CD4-positive, alpha-beta memory T cell (primary cell): ENCODE data around the gene ASB12. TPM values are rescaled to one million over a fixed set of nuclear protein-coding genes. Genes with fewer than 3 reads are reported as not detected.
A peak's percentile ranks its signal among the peaks of the same experiment; 100 is the strongest.

Experiments
- CTCF ChIA-PET: fragments of 350-600 bp; sonication (Branson Sonifier 250); formaldehyde crosslinking; loops from one replicate; lab custom pipeline; 2021; ENCODE audit warnings: inconsistent platforms; ENCODE audit not compliant: partially characterized antibody; lab: Charles Lee
- POLR2A ChIA-PET: fragments of 350-600 bp; sonication (Branson Sonifier 250); formaldehyde crosslinking; loops from one replicate; lab custom pipeline; 2021; ENCODE audit not compliant: partially characterized antibody; lab: Charles Lee
- DNase-seq, 5 donors: peaks; one replicate each; pipeline versions ENCODE4 v3.0.0 to v3.0.0-alpha.2; 2020 to 2022; ENCODE audit warnings: mixed read lengths in 1 of 5
- H3K27ac ChIP-seq: one replicate; pipeline ENCODE4 v1.7.0; 2013; ENCODE audit warnings: low read depth, low read length
- H3K27me3 ChIP-seq: 2 replicates; pipeline ENCODE4 v1.7.0; 2013; ENCODE audit warnings: mild to moderate bottlenecking, low read length, moderate library complexity; ENCODE audit not compliant: insufficient read depth
- H3K36me3 ChIP-seq: 2 replicates; pipeline ENCODE4 v1.7.0; 2013; ENCODE audit warnings: mild to moderate bottlenecking, low read length, moderate library complexity; ENCODE audit not compliant: insufficient read depth
- H3K4me1 ChIP-seq: 2 replicates; pipeline ENCODE4 v1.7.0; 2013; ENCODE audit warnings: mild to moderate bottlenecking, low read length, moderate library complexity; ENCODE audit not compliant: insufficient read depth
- H3K4me3 ChIP-seq, 2 donors: one replicate each; pipeline ENCODE4 v1.7.0; 2013; ENCODE audit warnings: low read length in 2 of 2, mild to moderate bottlenecking in 1 of 2
- H3K9me3 ChIP-seq, 2 donors: one replicate each; pipeline ENCODE4 v1.7.0; 2013; ENCODE audit warnings: low read length in 2 of 2, control low read depth in 1 of 2; ENCODE audit not compliant: control insufficient read depth in 1 of 2
- H3K27ac Mint-ChIP-seq, 7 donors: one replicate each; pipeline ENCODE4 v1.8.0; 2020 to 2021; ENCODE audit warnings: mixed read lengths in 7 of 7, mild to moderate bottlenecking in 6 of 7, inconsistent platforms in 3 of 7, moderate library complexity in 3 of 7
- H3K27me3 Mint-ChIP-seq, 2 donors: one replicate each; pipeline ENCODE4 v1.8.0; 2020 to 2021; ENCODE audit warnings: mixed read lengths in 2 of 2
- H3K36me3 Mint-ChIP-seq, 2 donors: one replicate each; pipeline ENCODE4 v1.8.0; 2020 to 2021; ENCODE audit warnings: mixed read lengths in 2 of 2, inconsistent platforms in 1 of 2, mild to moderate bottlenecking in 1 of 2
- H3K4me1 Mint-ChIP-seq, 4 donors: one replicate each; pipeline ENCODE4 v1.8.0; 2020 to 2021; ENCODE audit warnings: mixed read lengths in 4 of 4, mild to moderate bottlenecking in 1 of 4
- H3K4me3 Mint-ChIP-seq, 8 donors: one replicate each; pipeline ENCODE4 v1.8.0; 2020 to 2021; ENCODE audit warnings: mixed read lengths in 8 of 8, mild to moderate bottlenecking in 7 of 8, moderate library complexity in 6 of 8, inconsistent platforms in 3 of 8
- H3K9me3 Mint-ChIP-seq, 8 donors: one replicate each; pipeline ENCODE4 v1.8.0; 2020 to 2021; ENCODE audit warnings: mixed read lengths in 8 of 8, mild to moderate bottlenecking in 5 of 8, inconsistent platforms in 3 of 8, moderate library complexity in 1 of 8
- intact Hi-C: fragments of 100-400 bp; cut with micrococcal nuclease; formaldehyde crosslinking; loops from one replicate; pipeline ENCODE4 v1.15.1; 2023
- polyA plus RNA-seq, 2 donors: library from polyadenylated mRNA; unstranded; fragments of 300-500 nt; fragmentation: Illumina TruSeq; gene quantifications; one replicate each; pipeline ENCODE4 v1.2.3, GENCODE V29; 2021
- total RNA-seq, 2 experiments: library from RNA; stranded (reverse); gene quantifications; one replicate each; pipeline ENCODE4 v1.2.3, GENCODE V29; 2021

Gene ASB12
- total and polyA plus RNA-seq, 4 experiments from 2014 or later = 0.45 TPM; not detected in 3

DNA sequence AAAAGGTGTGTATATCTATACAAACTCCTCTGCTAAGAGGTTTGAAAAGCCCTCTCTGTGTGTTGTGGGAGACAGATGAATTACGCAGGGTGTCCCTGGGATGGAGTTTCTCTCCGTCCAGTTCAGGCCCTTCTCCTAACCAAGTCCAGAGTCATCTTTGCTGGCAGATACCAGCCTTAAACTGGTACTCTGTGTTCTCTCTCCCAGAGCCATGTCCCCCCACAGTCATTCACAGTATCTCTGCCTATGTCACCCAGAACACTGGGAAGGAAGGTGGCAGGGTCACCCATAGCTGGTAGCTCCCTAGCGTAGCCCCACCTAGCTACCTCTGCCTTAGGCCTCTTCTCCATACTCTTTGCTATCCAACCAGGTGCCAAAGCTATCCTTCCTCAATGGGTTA, 33.8 kb downstream of the ASB12 start:
- no peak for DNase-seq
- Histone ChIP-seq H3K27me3 (no peaks in the 10 kb centered on the region), H3K4me1 (no peaks in the 10 kb centered on the region), H3K27ac (no peak overlapping the region), H3K4me3 (no peak overlapping the region), H3K36me3 (no peaks in the 10 kb centered on the region), H3K9me3 (no peaks in the 10 kb centered on the region)
- H3K4me3 Mint-ChIP-seq = no peak overlapping the region
- H3K27me3 Mint-ChIP-seq = no peaks in the 10 kb centered on the region
- CTCF ChIA-PET = no interaction called here
- no peaks in the 10 kb centered on the region for H3K9me3 Mint-ChIP-seq
- H3K4me1 Mint-ChIP-seq = peaks cover 0 to 9% (median 3%) of the 10 kb centered on the region in 4 donors
- POLR2A ChIA-PET = no interaction called here
- intact Hi-C loops = no loop called here
- H3K36me3 Mint-ChIP-seq = peaks cover 7 to 9% of the 10 kb centered on the region in 2 donors
- H3K27ac Mint-ChIP-seq = peak overlapping the region in 1 of 7 donors; percentile 24

DNA sequence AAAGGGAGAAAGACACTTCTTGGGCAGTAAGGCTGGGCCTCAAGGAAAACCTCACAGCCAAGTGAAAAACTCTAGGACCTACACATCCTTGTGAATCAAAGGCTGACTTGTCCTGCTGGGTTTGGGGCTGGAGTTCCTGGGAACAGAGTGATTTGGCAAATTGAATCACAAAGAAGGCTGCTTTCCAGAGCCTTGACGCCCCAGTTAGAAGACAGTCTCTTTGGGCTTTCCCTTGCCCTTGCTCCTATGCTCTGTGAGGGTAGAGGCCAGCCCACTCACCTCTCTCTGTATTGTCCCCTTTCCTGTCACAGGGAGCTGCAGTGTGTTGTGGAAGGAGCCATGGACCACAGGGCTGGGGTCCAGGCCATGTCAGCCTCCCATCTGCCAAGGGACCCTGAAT, 34.5 kb downstream of the ASB12 start:
- DNase-seq = no peak
- POLR2A ChIA-PET = no interaction called here
- H3K9me3 ChIP-seq = no peaks in the 10 kb centered on the region
- peaks cover 0 to 9% (median 2%) of the 10 kb centered on the region in 4 donors for H3K4me1 Mint-ChIP-seq
- no peak overlapping the region for H3K4me3 ChIP-seq
- no peaks in the 10 kb centered on the region for H3K36me3 ChIP-seq
- no peaks in the 10 kb centered on the region for H3K9me3 Mint-ChIP-seq
- peaks cover 14 to 15% of the 10 kb centered on the region in 2 donors for H3K36me3 Mint-ChIP-seq
- CTCF ChIA-PET = no interaction called here
- no peaks in the 10 kb centered on the region for H3K4me1 ChIP-seq
- H3K4me3 Mint-ChIP-seq = no peak overlapping the region
- intact Hi-C loops = no loop called here
- H3K27me3 Mint-ChIP-seq = no peaks in the 10 kb centered on the region
- peak overlapping the region in 1 of 7 donors; percentile 23 for H3K27ac Mint-ChIP-seq
- H3K27ac ChIP-seq = no peak overlapping the region
- no peaks in the 10 kb centered on the region for H3K27me3 ChIP-seq

DNA sequence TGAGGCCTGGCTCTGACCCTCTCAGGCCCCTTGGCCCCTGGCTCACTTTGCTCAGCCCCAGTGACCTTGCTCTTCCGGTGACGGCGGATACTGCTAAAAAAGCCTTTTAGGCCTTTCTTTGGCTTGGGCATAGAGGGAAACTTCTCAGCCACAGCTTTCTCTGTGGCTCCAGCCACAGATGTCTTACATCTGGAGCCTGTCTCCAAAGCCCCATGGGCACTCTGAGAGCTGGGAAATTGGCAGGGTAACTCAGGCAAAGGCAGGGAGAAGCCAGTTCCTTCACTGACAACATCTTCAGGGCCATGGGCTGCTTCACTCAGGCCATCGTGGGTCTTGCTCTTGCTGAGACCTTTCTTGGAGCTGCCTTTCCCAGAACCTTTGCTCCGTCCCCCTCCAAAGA, 37.7 kb downstream of the ASB12 start:
- Histone ChIP-seq H3K4me3 (no peak overlapping the region), H3K9me3 (no peaks in the 10 kb centered on the region), H3K4me1 (no peaks in the 10 kb centered on the region), H3K27ac (no peak overlapping the region), H3K27me3 (no peaks in the 10 kb centered on the region), H3K36me3 (no peaks in the 10 kb centered on the region)
- Mint-ChIP-seq H3K4me3 (no peak overlapping the region), H3K27ac (no peak overlapping the region), H3K4me1 (no peaks in the 10 kb centered on the region), H3K9me3 (no peaks in the 10 kb centered on the region), H3K27me3 (no peaks in the 10 kb centered on the region), H3K36me3 (peaks cover 18 to 23% of the 10 kb centered on the region in 2 donors)
- ChIA-PET POLR2A (no interaction called here), CTCF (no interaction called here)
- no peak for DNase-seq
- intact Hi-C loops = no loop called here

DNA sequence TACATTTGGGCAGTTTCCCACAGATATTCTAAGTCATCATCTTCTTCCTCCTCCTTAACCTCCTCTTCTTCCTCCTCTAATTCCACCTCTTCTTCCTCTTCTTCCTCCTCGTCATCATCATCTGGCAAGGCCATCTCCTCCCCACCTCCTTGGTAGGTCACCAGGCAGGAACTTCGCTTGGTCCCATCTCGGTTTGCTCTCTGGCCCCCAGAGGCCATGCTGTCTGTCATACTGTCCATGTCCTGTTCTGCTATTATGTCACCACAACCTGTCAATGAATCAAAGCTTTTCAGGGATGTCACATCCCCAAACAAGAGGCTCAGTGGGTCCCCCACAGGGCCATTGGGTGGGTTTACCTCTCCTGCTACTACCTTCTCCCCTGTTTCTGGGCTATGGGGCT, 38.4 kb downstream of the ASB12 start:
- Histone ChIP-seq H3K36me3 (no peaks in the 10 kb centered on the region), H3K4me3 (no peak overlapping the region), H3K4me1 (no peaks in the 10 kb centered on the region), H3K9me3 (no peaks in the 10 kb centered on the region), H3K27ac (no peak overlapping the region), H3K27me3 (no peaks in the 10 kb centered on the region)
- H3K27me3 Mint-ChIP-seq = no peaks in the 10 kb centered on the region
- no peak overlapping the region for H3K27ac Mint-ChIP-seq
- ChIA-PET POLR2A (no interaction called here), CTCF (no interaction called here)
- H3K4me1 Mint-ChIP-seq = no peaks in the 10 kb centered on the region
- H3K9me3 Mint-ChIP-seq = no peaks in the 10 kb centered on the region
- intact Hi-C loops = no loop called here
- DNase-seq = no peak
- H3K36me3 Mint-ChIP-seq = peaks cover 18 to 23% of the 10 kb centered on the region in 2 donors
- H3K4me3 Mint-ChIP-seq = no peak overlapping the region

DNA sequence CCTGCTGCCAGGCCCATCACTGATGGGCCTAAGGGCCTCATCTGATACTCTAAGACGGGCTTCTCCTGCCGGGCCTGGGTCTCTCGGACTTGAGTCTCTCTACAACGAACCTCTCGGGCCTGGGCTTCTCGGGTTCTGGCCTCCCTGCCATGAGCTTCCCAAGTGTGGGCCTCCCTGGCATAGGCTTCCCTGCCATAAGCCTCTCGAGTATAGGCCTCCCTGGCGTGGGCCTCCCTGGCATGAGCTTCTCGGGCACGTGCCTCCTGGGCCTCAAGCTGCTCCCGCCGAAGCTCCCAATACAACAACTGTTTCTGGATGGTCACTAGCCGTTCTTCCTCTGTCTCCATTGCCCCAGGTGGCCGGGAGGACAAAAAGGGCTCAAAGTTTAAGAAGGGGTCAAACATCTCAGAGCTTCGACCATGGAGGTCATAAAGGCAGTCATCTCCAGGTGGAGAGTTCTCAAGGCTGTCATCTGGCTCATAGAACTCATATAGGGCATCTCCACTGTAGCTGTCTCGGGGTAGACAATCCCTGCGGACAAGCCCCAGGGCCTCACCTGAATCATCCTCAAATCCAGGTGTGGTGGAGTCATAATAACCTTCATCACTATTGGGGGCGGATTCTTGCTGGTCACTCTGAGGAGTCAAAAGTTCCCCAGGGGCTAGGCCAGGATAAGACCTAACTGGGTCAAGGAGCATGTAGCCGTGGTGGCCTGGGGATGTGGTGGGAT, 39.0 kb downstream of the ASB12 start:
- Histone ChIP-seq H3K4me3 (no peak overlapping the region), H3K27ac (no peak overlapping the region), H3K4me1 (no peaks in the 10 kb centered on the region), H3K36me3 (no peaks in the 10 kb centered on the region), H3K9me3 (no peaks in the 10 kb centered on the region), H3K27me3 (no peaks in the 10 kb centered on the region)
- no peak for DNase-seq
- Mint-ChIP-seq H3K4me1 (no peaks in the 10 kb centered on the region), H3K9me3 (no peaks in the 10 kb centered on the region), H3K27me3 (no peaks in the 10 kb centered on the region), H3K36me3 (peaks cover 18 to 23% of the 10 kb centered on the region in 2 donors), H3K27ac (no peak overlapping the region), H3K4me3 (no peak overlapping the region)
- ChIA-PET CTCF (no interaction called here), POLR2A (no interaction called here)
- intact Hi-C loops = no loop called here

GRCh38 chrX:64190136-64190740, 40.2 kb downstream of the ASB12 start:
- H3K27me3 ChIP-seq = no peaks in the 10 kb centered on the region
- H3K4me3 ChIP-seq = no peak overlapping the region
- Mint-ChIP-seq H3K27me3 (no peaks in the 10 kb centered on the region), H3K36me3 (peaks cover 18 to 23% of the 10 kb centered on the region in 2 donors), H3K4me1 (no peaks in the 10 kb centered on the region), H3K4me3 (no peak overlapping the region), H3K27ac (no peak overlapping the region), H3K9me3 (no peaks in the 10 kb centered on the region)
- DNase-seq = no peak
- no peaks in the 10 kb centered on the region for H3K9me3 ChIP-seq
- H3K27ac ChIP-seq = no peak overlapping the region
- no peaks in the 10 kb centered on the region for H3K36me3 ChIP-seq
- POLR2A ChIA-PET = no interaction called here
- no peaks in the 10 kb centered on the region for H3K4me1 ChIP-seq
- intact Hi-C loops = no loop called here
- CTCF ChIA-PET = no interaction called here

- Mint-ChIP-seq H3K27ac (no peak overlapping the region), H3K4me1 (no peaks in the 10 kb centered on the region), H3K9me3 (no peaks in the 10 kb centered on the region), H3K4me3 (no peak overlapping the region), H3K27me3 (no peaks in the 10 kb centered on the region), H3K36me3 (peaks cover 18 to 23% of the 10 kb centered on the region in 2 donors)
- no peak for DNase-seq
- H3K27me3 ChIP-seq = no peaks in the 10 kb centered on the region
- H3K36me3 ChIP-seq = no peaks in the 10 kb centered on the region
- no peaks in the 10 kb centered on the region for H3K9me3 ChIP-seq
- ChIA-PET POLR2A (no interaction called here), CTCF (no interaction called here)
- no peak overlapping the region for H3K27ac ChIP-seq
- intact Hi-C loops = no loop called here
- H3K4me3 ChIP-seq = no peak overlapping the region
- no peaks in the 10 kb centered on the region for H3K4me1 ChIP-seq
Observed at GRCh38 chrX:64188901-64189300, 41.5 kb downstream of the ASB12 start.
